GM12878 (cell line): ENCODE data around the gene HMGB4. TPM values are rescaled to one million over a fixed set of nuclear protein-coding genes. Genes with fewer than 3 reads are reported as not detected.

ENCODE experiments used
- ATAC-seq: fragments of 200-7000 bp; cut with Tn5 transposase; 3 replicates; pipeline ENCODE4 v1.9.1; 2020; ENCODE audit warnings: mild to moderate bottlenecking, moderate library complexity
- Bru-seq: library from RNA; stranded (reverse); fragments of 400-500 nt; gene quantifications from one replicate; lab custom pipeline; 2021; lab: Mats Ljungman, UMichigan
- BruChase-seq, 2 experiments: library from RNA; stranded (reverse); fragments of 400-500 nt; gene quantifications; one replicate each; lab custom pipeline; 2021; lab: Mats Ljungman, UMichigan
- BruUV-seq: library from RNA; stranded (reverse); fragments of 400-500 nt; replicated peaks from 2 replicates; lab custom pipeline; 2021; lab: Mats Ljungman, UMichigan
- CTCF ChIA-PET: fragments of 300-600 bp; sonication (Branson Sonifier 250); formaldehyde crosslinking; extraction: SDS; loops from one replicate; lab custom pipeline; 2021; ENCODE audit warnings: inconsistent platforms; lab: Yijun Ruan, JAX
- POLR2A ChIA-PET: fragments of 350-600 bp; formaldehyde crosslinking; extraction: SDS; loops from one replicate; lab custom pipeline; 2021; ENCODE audit warnings: inconsistent platforms; lab: Charles Lee
- RAD21 ChIA-PET: fragments of 300-600 bp; sonication (Branson Sonifier 250); formaldehyde crosslinking; loops from one replicate; lab custom pipeline; 2023; ENCODE audit warnings: antibody characterized with exemption; ENCODE audit not compliant: unreplicated experiment; lab: Charles Lee
- SMC1A ChIA-PET: fragments of 300-600 bp; sonication (Branson Sonifier 250); formaldehyde crosslinking; loops from one replicate; lab custom pipeline; 2023; ENCODE audit not compliant: unreplicated experiment, uncharacterized antibody; lab: Charles Lee
- DNase-seq: peaks from one replicate; pipeline ENCODE4 v3.0.0-alpha.2; 2011; ENCODE audit warnings: low read depth, low spot score
- FAIRE-seq: peaks from 3 replicates; lab custom pipeline; 2011; peaks lifted over from hg19 to GRCh38; lab: Jason Lieb, UNC
- H2AFZ ChIP-seq: 2 replicates; pipeline ENCODE4 v1.6.0; 2011; ENCODE audit warnings: low read depth, low read length, control low read depth; ENCODE audit not compliant: control insufficient read depth
- H3K27ac ChIP-seq: 2 replicates; pipeline ENCODE4 v1.5.1; 2011; ENCODE audit warnings: control low read depth; ENCODE audit not compliant: control insufficient read depth, insufficient read depth
- H3K27me3 ChIP-seq, 2 experiments: replicated peaks in 1 of 2; 2 replicates each; pipeline versions ENCODE4 v1.6.0 to v1.6.1; 2011; ENCODE audit warnings: low read length in 1 of 2; ENCODE audit not compliant: control insufficient read depth in 2 of 2, insufficient read depth in 2 of 2
- H3K36me3 ChIP-seq, 2 experiments: 2 replicates each; pipeline ENCODE4 v1.5.1; 2011; ENCODE audit warnings: low read length in 1 of 2; ENCODE audit not compliant: control insufficient read depth in 2 of 2, insufficient read depth in 2 of 2
- H3K4me1 ChIP-seq: 2 replicates; pipeline ENCODE4 v1.6.1; 2011; ENCODE audit warnings: mild to moderate bottlenecking, low read length, moderate library complexity, mixed read lengths; ENCODE audit not compliant: control insufficient read depth, insufficient read depth
- H3K4me2 ChIP-seq: 2 replicates; pipeline ENCODE4 v1.6.0; 2011; ENCODE audit warnings: control low read depth; ENCODE audit not compliant: control insufficient read depth, insufficient read depth
- H3K4me3 ChIP-seq: fragments of 200-600 bp; sonication (generic); 2 replicates; pipeline ENCODE4 v1.5.1; 2016
- H3K79me2 ChIP-seq: 2 replicates; pipeline ENCODE4 v1.6.0; 2011; ENCODE audit warnings: low read length; ENCODE audit not compliant: control insufficient read depth, insufficient read depth
- H3K9ac ChIP-seq: 2 replicates; pipeline ENCODE4 v1.8.0; 2011; ENCODE audit warnings: low read length, control low read depth, mixed read lengths; ENCODE audit not compliant: control insufficient read depth, insufficient read depth
- H3K9me3 ChIP-seq: replicated peaks from 3 replicates; pipeline ENCODE4 v1.5.1; 2011; ENCODE audit warnings: mild to moderate bottlenecking, low read length; ENCODE audit not compliant: control insufficient read depth, insufficient read depth
- H4K20me1 ChIP-seq: 2 replicates; pipeline ENCODE4 v1.6.0; 2011; ENCODE audit not compliant: control insufficient read depth, insufficient read depth
- FOXK2 ChIP-seq: fragments of 450-650 bp; IDR thresholded peaks from 2 replicates; pipeline ENCODE4 v1.6.1; 2017; ENCODE audit warnings: mild to moderate bottlenecking, moderate library complexity
- JUND ChIP-seq: IDR thresholded peaks from 2 replicates; pipeline ENCODE4 v1.6.1; 2012; ENCODE audit warnings: low read depth, mild to moderate bottlenecking, low read length, improper control_type of control experiment, moderate library complexity
- SIX5 ChIP-seq: IDR thresholded peaks from 2 replicates; pipeline ENCODE4 v1.6.1; 2011; ENCODE audit warnings: mild to moderate bottlenecking, low read depth, low read length, moderate library complexity; ENCODE audit not compliant: severe bottlenecking
- WGBS: methylation state at CpG from one replicate; pipeline ENCODE4 v1.1.6; 2016; ENCODE audit warnings: low lambda C conversion rate; ENCODE audit not compliant: insufficient replicate concordance, insufficient coverage; ENCODE audit errors: missing lambda C conversion rate; 5-methylcytosine and 5-hydroxymethylcytosine counted together
- in situ Hi-C: fragments of 300-500 bp; cut with MboI; formaldehyde crosslinking; loops from 9 replicates; pipeline ENCODE4 v1.14.3; 2018; ENCODE audit warnings: mixed read lengths
- intact Hi-C: fragments of 100-400 bp; cut with micrococcal nuclease; formaldehyde crosslinking; loops from one replicate; pipeline ENCODE4 v1.14.2; 2022; ENCODE audit not compliant: unreplicated experiment
- long read RNA-seq, 2 experiments: library from polyadenylated mRNA; unstranded; transcript quantifications; one replicate each; pipeline ENCODE4 v2.0.0, GENCODE V29; 2019 to 2020
- polyA minus RNA-seq, 3 experiments: library from RNA; depleted of rRNA, polyadenylated mRNA; stranded (reverse); fragments of >200 nt; gene quantifications; 2 replicates each; pipeline ENCODE4 v1.2.3, GENCODE V29; 2011
- polyA plus RNA-seq, 11 experiments: library from polyadenylated mRNA; depleted of rRNA in 4 of 11; unstranded in 6 of 11; stranded (reverse) in 5 of 11; fragments of >200 nt; fragmentation: Nextera tagmentation in 4 of 11; fragmentation: Illumina TruSeq in 1 of 11; extraction: Ambion mirVana in 4 of 11; extraction: Trizol in 1 of 11; gene quantifications; 1 replicate in 1 of 11; 2 replicates in 10 of 11; pipeline versions ENCODE4 v1.2.1 to v1.2.3, GENCODE V29; 2011 to 2016; ENCODE audit warnings: inconsistent platforms in 2 of 11, missing spikeins in 2 of 11, low read depth in 1 of 11
- total RNA-seq, 4 experiments: library from RNA; depleted of rRNA in 3 of 4; stranded (reverse); fragments of >200 nt in 3 of 4; fragmentation: Illumina TruSeq in 1 of 4; extraction: Trizol in 1 of 4; gene quantifications; 2 replicates each; pipeline versions ENCODE4 v1.2.1 to v1.2.3, GENCODE V29; 2013 to 2021
- TF ChIP-seq, protein P1 (sequence below): fragments of 450-650 bp; IDR thresholded peaks from 2 replicates; pipeline ENCODE4 v1.6.1; 2016; ENCODE audit warnings: mild to moderate bottlenecking, moderate library complexity, borderline replicate concordance
- TF ChIP-seq, protein P2 (sequence below): fragments of 450-650 bp; formaldehyde crosslinking; IDR thresholded peaks from 2 replicates; pipeline ENCODE4 v1.5.0; 2022; ENCODE audit warnings: mild to moderate bottlenecking, missing genetic modification characterization

The HMGB4 gene, protein sequence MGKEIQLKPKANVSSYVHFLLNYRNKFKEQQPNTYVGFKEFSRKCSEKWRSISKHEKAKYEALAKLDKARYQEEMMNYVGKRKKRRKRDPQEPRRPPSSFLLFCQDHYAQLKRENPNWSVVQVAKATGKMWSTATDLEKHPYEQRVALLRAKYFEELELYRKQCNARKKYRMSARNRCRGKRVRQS
- not detected in 2 replicates for total RNA-seq (2013; cell fraction: nucleolus; rRNA removed)
- total RNA-seq (2014; rRNA removed) (not detected in 2 replicates), total RNA-seq (2014; rRNA removed; fragmentation: Illumina TruSeq; extraction: Trizol) (not detected in 2 replicates), total RNA-seq (2021) (not detected in 2 replicates), polyA plus RNA-seq (2011; rRNA removed) (not detected in 2 replicates), polyA plus RNA-seq (2014; fragmentation: Illumina TruSeq; extraction: Trizol) (not detected in 2 replicates), polyA plus RNA-seq (2014; fragmentation: Nextera tagmentation; extraction: Ambion mirVana) (not detected), polyA plus RNA-seq (2014; rRNA removed) (not detected in 2 replicates), polyA plus RNA-seq (2016; fragmentation: Nextera tagmentation; extraction: Ambion mirVana) (not detected), polyA minus RNA-seq (2011; rRNA and poly(A)+ RNA removed) (not detected in 2 replicates), Bru-seq, nascent RNA (not detected), BruChase-seq, experiment 1, labeled RNA remaining after a 6-hour chase (not detected), BruChase-seq, experiment 2, labeled RNA remaining after a 2-hour chase (not detected)
- not detected for polyA plus RNA-seq (2011; ENCODE audit: low read depth)
- polyA plus RNA-seq (2011; cell fraction: cytosol; rRNA removed), result not detected in 2 replicates
- not detected in 2 replicates for polyA plus RNA-seq (2011; cell fraction: nucleus; rRNA removed)
- not detected in 2 replicates for polyA plus RNA-seq (2012)
- polyA minus RNA-seq (2011; cell fraction: cytosol; rRNA and poly(A)+ RNA removed), result not detected in 2 replicates
- not detected in 2 replicates for polyA minus RNA-seq (2011; cell fraction: nucleus; rRNA and poly(A)+ RNA removed)
- long read RNA-seq, experiment 1, result 0 reads
- long read RNA-seq, experiment 2, result 0 reads

DNA sequence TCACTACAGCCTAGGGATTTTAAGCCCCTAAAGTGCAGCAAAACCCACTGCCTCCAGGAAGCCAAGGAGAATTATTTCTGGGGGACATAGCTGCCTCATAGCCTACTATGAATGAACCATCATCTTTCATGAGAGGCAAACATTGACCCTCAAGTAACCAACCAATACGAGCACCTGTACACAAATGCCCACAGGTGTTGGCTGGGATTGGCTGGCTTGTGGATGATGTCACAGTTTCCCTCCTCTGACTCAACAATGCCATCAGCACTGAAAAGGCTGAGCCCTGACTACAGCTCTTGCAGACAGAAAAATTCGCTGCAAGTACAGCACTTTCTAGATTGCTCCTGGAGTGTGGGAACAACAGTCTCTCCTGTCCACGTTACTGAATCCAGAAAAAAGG, at the start of gene HMGB4:
HMGB4 (plus strand) TSS at position 301 of the 400 bp plus-strand sequence. CDS start 113 bp downstream, outside the sequence.
- H3K27ac ChIP-seq, result no peak within 1 kb of the TSS
- FAIRE-seq (no peak), ATAC-seq (no peak), DNase-seq (no peak)
- ChIA-PET SMC1A (no interaction called here), POLR2A (no interaction called here), RAD21 (no interaction called here), CTCF (no interaction called here)
- no TSS peak for BruUV-seq
- in situ Hi-C loops (no loop called here), intact Hi-C loops (no loop called here)
- H3K4me1 ChIP-seq, result no peaks in the 10 kb centered on the region
- H3K9me3 ChIP-seq, result no peaks in the 10 kb centered on the region; the same call in 2 of the 3 replicates
- no peaks in the 10 kb centered on the region for H3K79me2 ChIP-seq
- H3K27me3 ChIP-seq, result no peaks in the 10 kb centered on the region
- no peaks in the 10 kb centered on the region for H3K36me3 ChIP-seq
- H3K9ac ChIP-seq, result no peak within 1 kb of the TSS
- H3K4me2 ChIP-seq, result no peak within 1 kb of the TSS
- H3K4me3 ChIP-seq, result no peak within 1 kb of the TSS
- no peak within 1 kb of the TSS for H2AFZ ChIP-seq
- 2% methylated on average over 3 of the region's 3 CpGs for WGBS
- H4K20me1 ChIP-seq, result no peaks in the 10 kb centered on the region
- TF ChIP-seq JUND, result no peak
- no peak for TF ChIP-seq SIX5
- TF ChIP-seq, protein P1, sequence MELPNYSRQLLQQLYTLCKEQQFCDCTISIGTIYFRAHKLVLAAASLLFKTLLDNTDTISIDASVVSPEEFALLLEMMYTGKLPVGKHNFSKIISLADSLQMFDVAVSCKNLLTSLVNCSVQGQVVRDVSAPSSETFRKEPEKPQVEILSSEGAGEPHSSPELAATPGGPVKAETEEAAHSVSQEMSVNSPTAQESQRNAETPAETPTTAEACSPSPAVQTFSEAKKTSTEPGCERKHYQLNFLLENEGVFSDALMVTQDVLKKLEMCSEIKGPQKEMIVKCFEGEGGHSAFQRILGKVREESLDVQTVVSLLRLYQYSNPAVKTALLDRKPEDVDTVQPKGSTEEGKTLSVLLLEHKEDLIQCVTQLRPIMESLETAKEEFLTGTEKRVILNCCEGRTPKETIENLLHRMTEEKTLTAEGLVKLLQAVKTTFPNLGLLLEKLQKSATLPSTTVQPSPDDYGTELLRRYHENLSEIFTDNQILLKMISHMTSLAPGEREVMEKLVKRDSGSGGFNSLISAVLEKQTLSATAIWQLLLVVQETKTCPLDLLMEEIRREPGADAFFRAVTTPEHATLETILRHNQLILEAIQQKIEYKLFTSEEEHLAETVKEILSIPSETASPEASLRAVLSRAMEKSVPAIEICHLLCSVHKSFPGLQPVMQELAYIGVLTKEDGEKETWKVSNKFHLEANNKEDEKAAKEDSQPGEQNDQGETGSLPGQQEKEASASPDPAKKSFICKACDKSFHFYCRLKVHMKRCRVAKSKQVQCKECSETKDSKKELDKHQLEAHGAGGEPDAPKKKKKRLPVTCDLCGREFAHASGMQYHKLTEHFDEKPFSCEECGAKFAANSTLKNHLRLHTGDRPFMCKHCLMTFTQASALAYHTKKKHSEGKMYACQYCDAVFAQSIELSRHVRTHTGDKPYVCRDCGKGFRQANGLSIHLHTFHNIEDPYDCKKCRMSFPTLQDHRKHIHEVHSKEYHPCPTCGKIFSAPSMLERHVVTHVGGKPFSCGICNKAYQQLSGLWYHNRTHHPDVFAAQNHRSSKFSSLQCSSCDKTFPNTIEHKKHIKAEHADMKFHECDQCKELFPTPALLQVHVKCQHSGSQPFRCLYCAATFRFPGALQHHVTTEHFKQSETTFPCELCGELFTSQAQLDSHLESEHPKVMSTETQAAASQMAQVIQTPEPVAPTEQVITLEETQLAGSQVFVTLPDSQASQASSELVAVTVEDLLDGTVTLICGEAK, result no peak
- TF ChIP-seq, protein P2, sequence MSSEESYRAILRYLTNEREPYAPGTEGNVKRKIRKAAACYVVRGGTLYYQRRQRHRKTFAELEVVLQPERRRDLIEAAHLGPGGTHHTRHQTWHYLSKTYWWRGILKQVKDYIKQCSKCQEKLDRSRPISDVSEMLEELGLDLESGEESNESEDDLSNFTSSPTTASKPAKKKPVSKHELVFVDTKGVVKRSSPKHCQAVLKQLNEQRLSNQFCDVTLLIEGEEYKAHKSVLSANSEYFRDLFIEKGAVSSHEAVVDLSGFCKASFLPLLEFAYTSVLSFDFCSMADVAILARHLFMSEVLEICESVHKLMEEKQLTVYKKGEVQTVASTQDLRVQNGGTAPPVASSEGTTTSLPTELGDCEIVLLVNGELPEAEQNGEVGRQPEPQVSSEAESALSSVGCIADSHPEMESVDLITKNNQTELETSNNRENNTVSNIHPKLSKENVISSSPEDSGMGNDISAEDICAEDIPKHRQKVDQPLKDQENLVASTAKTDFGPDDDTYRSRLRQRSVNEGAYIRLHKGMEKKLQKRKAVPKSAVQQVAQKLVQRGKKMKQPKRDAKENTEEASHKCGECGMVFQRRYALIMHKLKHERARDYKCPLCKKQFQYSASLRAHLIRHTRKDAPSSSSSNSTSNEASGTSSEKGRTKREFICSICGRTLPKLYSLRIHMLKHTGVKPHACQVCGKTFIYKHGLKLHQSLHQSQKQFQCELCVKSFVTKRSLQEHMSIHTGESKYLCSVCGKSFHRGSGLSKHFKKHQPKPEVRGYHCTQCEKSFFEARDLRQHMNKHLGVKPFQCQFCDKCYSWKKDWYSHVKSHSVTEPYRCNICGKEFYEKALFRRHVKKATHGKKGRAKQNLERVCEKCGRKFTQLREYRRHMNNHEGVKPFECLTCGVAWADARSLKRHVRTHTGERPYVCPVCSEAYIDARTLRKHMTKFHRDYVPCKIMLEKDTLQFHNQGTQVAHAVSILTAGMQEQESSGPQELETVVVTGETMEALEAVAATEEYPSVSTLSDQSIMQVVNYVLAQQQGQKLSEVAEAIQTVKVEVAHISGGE (CRISPR knock-in tag), result no peak
- no peak for TF ChIP-seq FOXK2
